H1 (cell line): ENCODE data around the gene CELF4.

Experiments used
- CEBPB ChIP-seq: IDR thresholded peaks from 2 replicates; pipeline ENCODE4 v1.6.1; 2012; ENCODE audit warnings: low read depth, low read length
- CTCF ChIP-seq, 3 experiments: IDR thresholded peaks; 1 replicate in 2 of 3; 2 replicates in 1 of 3; pipeline versions ENCODE4 v1.5.1 to v1.6.1; 2011; ENCODE audit warnings: low read length in 3 of 3, mild to moderate bottlenecking in 3 of 3, inconsistent platforms in 2 of 3, low read depth in 1 of 3, moderate library complexity in 1 of 3; ENCODE audit not compliant: insufficient read depth in 1 of 3; ENCODE audit errors: control extremely low read depth in 1 of 3
- EP300 ChIP-seq, 2 experiments: IDR thresholded peaks; 1 replicate in 1 of 2; 2 replicates in 1 of 2; pipeline ENCODE4 v1.6.1; 2011 to 2012; ENCODE audit warnings: low read depth in 2 of 2, low read length in 2 of 2, mild to moderate bottlenecking in 2 of 2, borderline replicate concordance in 1 of 2, inconsistent platforms in 1 of 2, moderate library complexity in 1 of 2
- JUN ChIP-seq: IDR thresholded peaks from 2 replicates; pipeline ENCODE4 v1.6.1; 2011; ENCODE audit warnings: low read depth, mild to moderate bottlenecking, improper control_type of control experiment, low read length
- POLR2A ChIP-seq, 2 experiments: IDR thresholded peaks; 1 replicate in 1 of 2; 2 replicates in 1 of 2; pipeline ENCODE4 v1.6.1; 2011; ENCODE audit warnings: low read depth in 2 of 2, low read length in 2 of 2, mild to moderate bottlenecking in 2 of 2; ENCODE audit errors: control extremely low read depth in 1 of 2
- POLR2AphosphoS5 ChIP-seq: IDR thresholded peaks from 2 replicates; pipeline ENCODE4 v1.6.1; 2011; ENCODE audit warnings: low read depth, low read length
- RXRA ChIP-seq: IDR thresholded peaks from 2 replicates; pipeline ENCODE4 v1.6.1; 2011; ENCODE audit warnings: low read depth, mild to moderate bottlenecking, low read length, moderate library complexity; ENCODE audit not compliant: insufficient read depth
- TAF7 ChIP-seq: optimal IDR thresholded peaks from 2 replicates; pipeline ENCODE3; 2011; ENCODE audit warnings: low read depth, mild to moderate bottlenecking, inconsistent platforms, low read length, moderate library complexity, borderline replicate concordance
- USF2 ChIP-seq: IDR thresholded peaks from 2 replicates; pipeline ENCODE4 v1.6.1; 2011; ENCODE audit warnings: low read length, improper control_type of control experiment
- YY1 ChIP-seq: IDR thresholded peaks from 2 replicates; pipeline ENCODE4 v1.6.1; 2011; ENCODE audit warnings: low read depth, mild to moderate bottlenecking, low read length

- TF ChIP-seq RXRA, result no peak
- no peak for TF ChIP-seq CTCF (IDR thresholded peaks at IDR 0.05; ENCODE audit: control extremely low read depth in 1 of 3, insufficient read depth in 1 of 3, low read depth in 1 of 3, low read length in 3 of 3)
- TF ChIP-seq EP300 (IDR thresholded peaks at IDR 0.05; ENCODE audit: borderline replicate concordance in 1 of 2, low read depth in 2 of 2, low read length in 2 of 2), result no peak
- TF ChIP-seq CEBPB, result no peak
- no peak for TF ChIP-seq YY1
- no peak for TF ChIP-seq POLR2A (IDR thresholded peaks at IDR 0.05; ENCODE audit: control extremely low read depth in 1 of 2, low read depth in 2 of 2, low read length in 2 of 2)
- no peak for TF ChIP-seq JUN
- TF ChIP-seq TAF7, result no peak
- TF ChIP-seq USF2, result no peak
- no peak for TF ChIP-seq POLR2AphosphoS5
These were observed 19.9 kb downstream of the CELF4 start for GRCh38 chr18:37545461-37546271.
